Stimulated activated CD8-positive, alpha-beta memory T cell treated with anti-CD3 and anti-CD28 coated beads, Interleukin-15, amount 100 ng/mL, for 4 hours (primary cell): ENCODE measurements around the gene ZNF630.
"Not testable (repeated sequence)": the region's sequence is repeated elsewhere in the genome, so short reads cannot be mapped to it uniquely, and the experiment has no call there.

Experiments used
- DNase-seq, 2 donors: peaks; one replicate each; pipeline ENCODE4 v3.0.0-alpha.2; 2020; ENCODE audit warnings: low read depth in 2 of 2

Gene ZNF630

DNA sequence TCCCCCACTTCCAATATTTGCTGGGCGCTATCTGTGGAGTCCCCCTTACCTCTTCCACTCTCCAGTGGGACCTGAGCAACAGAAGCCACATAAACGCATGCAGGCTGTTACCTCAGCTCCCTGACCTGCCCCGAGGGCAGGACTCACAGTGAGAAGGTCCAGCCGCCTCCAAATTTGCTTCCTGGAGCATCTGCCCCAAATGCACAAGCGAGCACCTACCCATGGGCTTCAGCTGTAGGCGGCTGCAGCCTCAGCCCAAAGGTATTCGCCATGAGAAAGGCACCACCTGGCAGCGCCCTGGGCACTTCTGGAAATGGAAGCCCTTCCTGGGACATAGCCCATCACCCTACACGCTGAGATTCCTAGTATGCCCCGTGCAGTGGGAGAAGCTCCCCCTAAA is 41.2 kb downstream of the ZNF630 start:
- no peak for DNase-seq

DNA sequence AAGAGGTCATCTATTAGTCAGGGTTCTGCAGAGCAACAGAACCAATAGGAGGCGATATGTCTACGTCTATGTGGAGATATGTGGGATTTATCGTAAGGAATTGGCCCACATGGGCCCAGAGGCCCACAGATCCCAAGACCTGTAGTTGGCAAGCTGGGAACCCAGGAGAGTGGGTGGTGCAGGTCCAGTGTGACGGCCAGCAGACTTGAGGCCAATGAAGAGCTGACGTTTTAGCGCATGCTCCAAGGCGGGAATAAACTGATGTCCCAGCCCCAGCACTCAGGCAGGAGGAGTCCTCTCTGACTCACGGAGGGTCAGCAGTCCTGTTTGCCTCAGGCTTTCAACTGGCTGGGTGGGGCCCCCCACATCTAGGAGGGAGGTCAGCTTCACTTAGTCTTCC is 43.3 kb downstream of the ZNF630 start:
- no peak for DNase-seq

DNA sequence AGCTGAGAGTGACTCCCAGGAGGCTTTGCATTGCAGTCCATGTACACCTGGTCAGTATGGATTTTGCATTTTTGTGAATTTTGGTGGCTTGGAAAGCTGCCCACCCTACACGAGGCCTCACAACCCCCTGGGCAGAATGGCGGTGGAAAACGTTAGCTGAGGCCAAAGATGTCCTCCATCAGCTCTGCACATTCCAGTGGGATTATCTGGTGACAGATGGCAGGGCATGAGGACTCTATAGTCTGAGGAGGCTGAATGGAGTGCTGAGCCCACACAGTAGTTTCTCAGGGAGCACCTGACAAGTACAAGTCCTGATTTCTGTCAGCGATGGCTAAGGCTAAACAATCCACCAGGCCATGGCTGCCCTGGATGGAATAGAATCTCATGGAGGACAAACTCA is 43.9 kb downstream of the ZNF630 start:
- not testable (repeated sequence) for DNase-seq

DNA sequence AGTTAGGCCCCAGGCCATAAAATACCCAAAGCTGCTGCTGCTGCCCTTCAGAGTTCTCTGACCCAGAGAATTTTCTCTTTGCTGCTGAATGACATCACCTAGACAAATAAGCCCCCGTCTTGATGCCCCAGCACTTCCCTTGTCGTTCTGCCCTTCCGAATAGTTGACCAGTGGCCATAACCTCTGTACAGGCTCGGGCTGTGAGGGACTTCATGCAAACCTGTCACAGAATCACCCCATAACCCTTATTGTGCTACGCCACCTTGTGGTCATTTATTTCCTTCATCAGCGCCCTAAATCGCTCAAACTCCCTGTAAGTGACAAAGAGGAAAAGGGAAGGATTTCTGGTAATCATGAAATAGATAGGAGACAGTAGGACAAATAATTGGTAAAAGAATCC is 45.9 kb downstream of the ZNF630 start:
- DNase-seq = no peak

DNA sequence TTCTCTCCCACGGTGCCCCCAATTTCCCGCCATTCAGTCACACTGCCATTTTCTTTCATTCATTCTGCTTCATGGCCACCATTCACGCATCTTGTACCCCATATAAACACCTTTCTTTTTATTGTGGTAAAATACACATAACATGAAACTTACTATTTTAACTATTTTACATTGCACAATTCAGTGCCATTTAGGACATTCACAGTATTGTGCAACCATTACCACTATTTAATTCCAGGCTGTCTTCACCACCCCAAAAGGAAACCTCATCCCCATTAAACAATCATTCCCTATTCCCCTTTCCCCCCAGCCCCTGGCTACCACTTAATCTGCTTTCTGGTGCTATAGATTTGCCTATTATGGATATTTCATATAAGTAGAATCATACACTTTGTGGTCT is 48.7 kb downstream of the ZNF630 start:
- no peak for DNase-seq

DNA sequence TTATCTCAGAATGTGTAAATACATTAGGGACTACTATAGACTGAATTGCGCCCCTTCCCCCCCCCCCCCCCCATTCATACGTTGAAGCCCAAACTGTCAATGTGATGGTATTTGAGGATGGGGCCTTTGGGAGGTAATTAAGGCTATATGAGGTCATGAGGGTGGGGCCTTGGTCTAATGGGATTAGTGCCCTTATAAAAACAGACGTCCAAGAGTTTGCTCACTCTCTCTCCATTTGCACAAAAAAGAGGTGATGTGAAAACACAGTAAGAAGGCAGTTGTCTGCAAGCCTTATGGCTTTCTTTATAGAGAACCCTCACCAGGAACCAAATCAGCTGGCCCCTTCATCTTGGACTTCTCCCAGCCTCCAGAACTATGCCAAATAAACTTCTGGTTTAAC is 49.3 kb downstream of the ZNF630 start:
- no peak for DNase-seq

DNA sequence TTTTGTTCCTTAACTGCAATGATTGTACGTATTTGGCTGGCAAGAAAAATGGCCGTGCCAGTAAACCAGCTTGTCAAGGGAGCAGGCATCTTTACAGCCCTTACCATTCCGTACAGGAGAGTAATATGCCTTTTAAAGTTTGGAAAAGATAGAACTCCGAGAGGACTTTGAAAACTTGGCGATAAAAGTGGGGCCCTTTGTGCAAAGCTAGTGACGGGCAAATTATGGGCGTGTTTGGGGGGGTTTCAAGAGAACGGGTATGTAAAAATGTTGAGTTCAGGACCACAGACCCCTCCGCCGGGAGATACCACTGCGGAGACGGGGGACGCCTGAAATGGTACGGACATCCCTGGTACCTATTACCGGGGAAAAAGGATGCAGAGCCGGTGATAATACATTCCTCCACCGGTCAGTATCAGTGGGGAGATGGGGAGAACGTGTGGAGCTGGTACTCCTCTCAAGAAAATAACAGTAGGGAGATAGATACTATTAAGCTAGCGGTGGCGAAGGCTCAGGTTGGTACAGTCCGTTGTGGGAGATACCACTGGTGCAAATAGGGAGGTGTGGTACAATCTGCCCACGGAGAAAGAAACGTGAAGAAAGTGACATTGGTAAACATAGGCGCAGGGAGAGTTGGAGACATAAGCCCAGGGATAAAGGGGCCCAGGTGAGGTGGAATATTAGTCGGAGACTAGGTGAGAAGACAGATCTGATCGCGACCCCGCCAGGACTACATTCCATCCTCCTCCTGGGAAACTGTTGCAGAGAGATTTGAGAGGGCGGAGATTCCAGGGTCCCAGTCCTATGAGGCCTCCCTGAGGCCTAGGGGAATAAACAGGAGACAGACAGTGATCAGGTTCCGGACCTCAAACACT is 50.2 kb downstream of the ZNF630 start:
- DNase-seq = peak; percentile 39 to 45

DNA sequence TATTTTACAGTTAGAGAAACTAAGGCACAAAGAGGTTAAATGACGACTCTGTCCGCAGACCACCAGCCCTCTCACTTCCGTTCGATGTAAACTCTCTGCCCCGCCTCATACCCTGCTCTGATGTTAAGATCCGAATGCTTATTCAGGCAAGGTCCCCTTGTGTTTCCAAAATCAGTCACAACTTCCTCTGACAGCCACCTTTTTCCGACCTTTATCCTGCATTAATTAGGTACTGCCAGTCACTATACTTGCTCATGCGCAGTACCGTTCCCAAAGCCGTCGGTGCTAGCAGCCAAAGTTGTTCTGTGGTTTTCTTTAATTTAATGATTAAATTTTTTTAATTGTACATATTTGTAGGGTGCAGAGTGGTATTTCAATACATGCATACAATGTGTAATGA is 51.0 kb downstream of the ZNF630 start:
- not testable (repeated sequence) for DNase-seq

DNA sequence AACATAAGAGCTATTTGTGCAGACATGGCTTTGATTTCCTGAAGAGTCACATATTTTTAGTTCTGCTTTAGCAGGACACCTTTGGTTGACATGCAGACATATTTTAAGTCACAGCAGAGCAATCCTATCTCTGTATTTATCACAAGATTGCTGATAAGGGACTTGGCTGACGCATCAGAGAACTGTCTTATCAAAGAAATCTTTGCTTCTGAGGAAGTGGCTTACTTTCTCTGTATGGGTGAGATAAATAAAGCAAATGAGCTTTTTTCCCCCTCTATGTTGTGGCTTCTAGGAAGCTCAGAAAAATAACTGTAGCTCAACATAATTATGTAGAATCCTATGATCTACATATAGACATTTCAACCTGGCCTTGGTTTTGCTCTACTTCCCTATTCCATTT is 51.5 kb downstream of the ZNF630 start:
- not testable (repeated sequence) for DNase-seq

DNA sequence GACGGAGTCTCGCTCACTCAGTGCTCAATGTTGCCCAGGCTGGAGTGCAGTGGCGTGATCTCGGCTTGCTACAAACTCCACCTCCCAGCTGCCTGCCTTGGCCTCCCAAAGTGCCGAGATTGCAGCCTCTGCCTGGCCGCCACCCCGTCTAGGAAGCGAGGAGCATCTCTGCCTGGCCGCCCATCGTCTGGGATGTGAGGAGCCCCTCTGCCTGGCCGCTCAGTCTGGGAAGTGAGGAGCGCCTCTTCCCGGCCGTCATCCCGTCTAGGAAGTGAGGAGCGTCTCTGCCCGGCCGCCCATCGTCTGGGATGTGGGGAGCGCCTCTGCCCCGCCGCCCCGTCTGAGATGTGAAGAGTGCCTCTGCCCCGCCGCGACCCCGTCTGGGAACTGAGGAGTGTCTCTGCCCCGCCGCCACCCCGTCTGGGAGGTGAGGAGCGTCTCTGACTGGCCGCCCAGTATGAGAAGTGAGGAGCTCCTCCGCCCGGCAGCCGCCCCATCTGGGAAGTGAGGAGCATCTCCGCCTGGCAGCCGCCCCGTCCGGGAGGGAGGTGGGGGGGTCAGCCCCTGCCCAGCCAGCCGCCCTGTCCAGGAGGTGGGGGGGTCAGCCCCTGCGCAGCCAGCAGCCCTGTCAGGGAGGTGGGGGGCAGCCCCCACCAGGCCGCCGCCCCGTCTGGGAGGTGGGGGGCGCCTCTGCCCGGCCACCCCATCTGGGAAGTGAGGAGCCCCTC is 54.7 kb downstream of the ZNF630 start:
- not testable (repeated sequence) for DNase-seq

DNA sequence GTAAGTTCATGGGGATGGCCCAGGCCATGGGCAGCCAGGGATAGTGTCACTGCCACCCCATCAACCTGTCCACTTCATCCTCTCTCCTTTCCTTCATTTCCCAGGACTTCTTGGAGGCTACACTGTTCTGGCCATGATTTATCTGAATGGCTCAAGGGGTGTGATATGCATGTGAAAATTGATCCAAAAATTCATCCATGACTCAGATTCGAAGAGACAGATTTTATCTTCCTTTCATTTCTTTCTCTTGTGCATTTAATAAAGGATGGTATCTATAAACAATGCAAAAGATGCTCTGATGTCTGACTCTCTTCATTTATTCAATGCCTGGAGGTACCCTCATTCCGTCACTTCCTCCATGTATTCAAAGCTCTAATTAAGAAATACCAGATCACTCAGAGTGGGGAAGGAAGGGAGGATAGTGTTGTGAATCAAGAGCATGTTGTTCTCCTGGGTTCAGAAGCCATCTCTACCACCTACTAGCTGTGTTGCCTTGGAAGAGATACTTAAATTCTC is 61.9 kb downstream of the ZNF630 start:
- DNase-seq = not testable (repeated sequence)
